Liver (tissue), 3 donors: ENCODE measurements around the gene CCDC106.

Experiments used
- FOXA1 ChIP-seq: IDR thresholded peaks from 2 replicates; pipeline ENCODE4 v1.6.1; 2016; ENCODE audit warnings: antibody characterized with exemption
- HNF4A ChIP-seq, 2 donors: conservative IDR thresholded peaks; 2 replicates each; pipeline ENCODE4 v1.6.1; 2016; ENCODE audit warnings: antibody characterized with exemption in 2 of 2, mild to moderate bottlenecking in 2 of 2
- MAX ChIP-seq: IDR thresholded peaks from 2 replicates; pipeline ENCODE4 v1.6.1; 2016; ENCODE audit warnings: antibody characterized with exemption
- SP1 ChIP-seq: IDR thresholded peaks from 2 replicates; pipeline ENCODE4 v1.6.1; 2018; ENCODE audit warnings: antibody characterized with exemption, mild to moderate bottlenecking
- TF ChIP-seq, protein P1 (sequence below): fragments of 150-350 bp; IDR thresholded peaks from 2 replicates; pipeline ENCODE4 v1.5.1; 2017; ENCODE audit warnings: improper control_type of control experiment, low read depth, low read length; ENCODE audit not compliant: missing input control
- TF ChIP-seq, protein P2 (sequence below): IDR thresholded peaks from 2 replicates; pipeline ENCODE4 v1.6.1; 2016; ENCODE audit warnings: antibody characterized with exemption, mild to moderate bottlenecking
- TF ChIP-seq, protein P3 (sequence below): IDR thresholded peaks from 2 replicates; pipeline ENCODE4 v1.6.1; 2016; ENCODE audit warnings: antibody characterized with exemption
- donor health status: healthy.
- donor health status: healthy.

- TF ChIP-seq, protein P1, sequence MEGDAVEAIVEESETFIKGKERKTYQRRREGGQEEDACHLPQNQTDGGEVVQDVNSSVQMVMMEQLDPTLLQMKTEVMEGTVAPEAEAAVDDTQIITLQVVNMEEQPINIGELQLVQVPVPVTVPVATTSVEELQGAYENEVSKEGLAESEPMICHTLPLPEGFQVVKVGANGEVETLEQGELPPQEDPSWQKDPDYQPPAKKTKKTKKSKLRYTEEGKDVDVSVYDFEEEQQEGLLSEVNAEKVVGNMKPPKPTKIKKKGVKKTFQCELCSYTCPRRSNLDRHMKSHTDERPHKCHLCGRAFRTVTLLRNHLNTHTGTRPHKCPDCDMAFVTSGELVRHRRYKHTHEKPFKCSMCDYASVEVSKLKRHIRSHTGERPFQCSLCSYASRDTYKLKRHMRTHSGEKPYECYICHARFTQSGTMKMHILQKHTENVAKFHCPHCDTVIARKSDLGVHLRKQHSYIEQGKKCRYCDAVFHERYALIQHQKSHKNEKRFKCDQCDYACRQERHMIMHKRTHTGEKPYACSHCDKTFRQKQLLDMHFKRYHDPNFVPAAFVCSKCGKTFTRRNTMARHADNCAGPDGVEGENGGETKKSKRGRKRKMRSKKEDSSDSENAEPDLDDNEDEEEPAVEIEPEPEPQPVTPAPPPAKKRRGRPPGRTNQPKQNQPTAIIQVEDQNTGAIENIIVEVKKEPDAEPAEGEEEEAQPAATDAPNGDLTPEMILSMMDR = no peak
- TF ChIP-seq, protein P2, sequence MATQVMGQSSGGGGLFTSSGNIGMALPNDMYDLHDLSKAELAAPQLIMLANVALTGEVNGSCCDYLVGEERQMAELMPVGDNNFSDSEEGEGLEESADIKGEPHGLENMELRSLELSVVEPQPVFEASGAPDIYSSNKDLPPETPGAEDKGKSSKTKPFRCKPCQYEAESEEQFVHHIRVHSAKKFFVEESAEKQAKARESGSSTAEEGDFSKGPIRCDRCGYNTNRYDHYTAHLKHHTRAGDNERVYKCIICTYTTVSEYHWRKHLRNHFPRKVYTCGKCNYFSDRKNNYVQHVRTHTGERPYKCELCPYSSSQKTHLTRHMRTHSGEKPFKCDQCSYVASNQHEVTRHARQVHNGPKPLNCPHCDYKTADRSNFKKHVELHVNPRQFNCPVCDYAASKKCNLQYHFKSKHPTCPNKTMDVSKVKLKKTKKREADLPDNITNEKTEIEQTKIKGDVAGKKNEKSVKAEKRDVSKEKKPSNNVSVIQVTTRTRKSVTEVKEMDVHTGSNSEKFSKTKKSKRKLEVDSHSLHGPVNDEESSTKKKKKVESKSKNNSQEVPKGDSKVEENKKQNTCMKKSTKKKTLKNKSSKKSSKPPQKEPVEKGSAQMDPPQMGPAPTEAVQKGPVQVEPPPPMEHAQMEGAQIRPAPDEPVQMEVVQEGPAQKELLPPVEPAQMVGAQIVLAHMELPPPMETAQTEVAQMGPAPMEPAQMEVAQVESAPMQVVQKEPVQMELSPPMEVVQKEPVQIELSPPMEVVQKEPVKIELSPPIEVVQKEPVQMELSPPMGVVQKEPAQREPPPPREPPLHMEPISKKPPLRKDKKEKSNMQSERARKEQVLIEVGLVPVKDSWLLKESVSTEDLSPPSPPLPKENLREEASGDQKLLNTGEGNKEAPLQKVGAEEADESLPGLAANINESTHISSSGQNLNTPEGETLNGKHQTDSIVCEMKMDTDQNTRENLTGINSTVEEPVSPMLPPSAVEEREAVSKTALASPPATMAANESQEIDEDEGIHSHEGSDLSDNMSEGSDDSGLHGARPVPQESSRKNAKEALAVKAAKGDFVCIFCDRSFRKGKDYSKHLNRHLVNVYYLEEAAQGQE = no peak
- TF ChIP-seq MAX (no peak), HNF4A (conservative IDR thresholded peaks at IDR 0.05) (no peak), FOXA1 (no peak), SP1 (no peak)
- TF ChIP-seq, protein P3, sequence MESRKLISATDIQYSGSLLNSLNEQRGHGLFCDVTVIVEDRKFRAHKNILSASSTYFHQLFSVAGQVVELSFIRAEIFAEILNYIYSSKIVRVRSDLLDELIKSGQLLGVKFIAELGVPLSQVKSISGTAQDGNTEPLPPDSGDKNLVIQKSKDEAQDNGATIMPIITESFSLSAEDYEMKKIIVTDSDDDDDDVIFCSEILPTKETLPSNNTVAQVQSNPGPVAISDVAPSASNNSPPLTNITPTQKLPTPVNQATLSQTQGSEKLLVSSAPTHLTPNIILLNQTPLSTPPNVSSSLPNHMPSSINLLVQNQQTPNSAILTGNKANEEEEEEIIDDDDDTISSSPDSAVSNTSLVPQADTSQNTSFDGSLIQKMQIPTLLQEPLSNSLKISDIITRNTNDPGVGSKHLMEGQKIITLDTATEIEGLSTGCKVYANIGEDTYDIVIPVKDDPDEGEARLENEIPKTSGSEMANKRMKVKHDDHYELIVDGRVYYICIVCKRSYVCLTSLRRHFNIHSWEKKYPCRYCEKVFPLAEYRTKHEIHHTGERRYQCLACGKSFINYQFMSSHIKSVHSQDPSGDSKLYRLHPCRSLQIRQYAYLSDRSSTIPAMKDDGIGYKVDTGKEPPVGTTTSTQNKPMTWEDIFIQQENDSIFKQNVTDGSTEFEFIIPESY = no peak
Observed at GRCh38 chr19:55689411-55690108, 41.5 kb downstream of the CCDC106 start.
